Measurements from ENCODE around the gene NUP210.
A peak's percentile ranks its signal among the peaks of the same experiment; 100 is the strongest.
"Not testable (repeated sequence)": the region's sequence is repeated elsewhere in the genome, so short reads cannot be mapped to it uniquely, and the experiment has no call there.

NUP210 gene

GRCh38 chr3:13406190-13406589 lies 13.9 kb downstream of the NUP210 start:
- no peak for DNase-seq (ENCODE audit: low read depth in 3 of 3)

- no peak for DNase-seq (ENCODE audit: low read depth in 3 of 3)
These were observed 14.5 kb downstream of the NUP210 start for GRCh38 chr3:13405614-13406013.

GRCh38 chr3:13404626-13405452 lies 15.3 kb downstream of the NUP210 start:
- DNase-seq (ENCODE audit: low read depth in 3 of 3), result no peak

GRCh38 chr3:13403847-13404246 lies 16.3 kb downstream of the NUP210 start:
- no peak for DNase-seq (ENCODE audit: low read depth in 3 of 3)

DNA sequence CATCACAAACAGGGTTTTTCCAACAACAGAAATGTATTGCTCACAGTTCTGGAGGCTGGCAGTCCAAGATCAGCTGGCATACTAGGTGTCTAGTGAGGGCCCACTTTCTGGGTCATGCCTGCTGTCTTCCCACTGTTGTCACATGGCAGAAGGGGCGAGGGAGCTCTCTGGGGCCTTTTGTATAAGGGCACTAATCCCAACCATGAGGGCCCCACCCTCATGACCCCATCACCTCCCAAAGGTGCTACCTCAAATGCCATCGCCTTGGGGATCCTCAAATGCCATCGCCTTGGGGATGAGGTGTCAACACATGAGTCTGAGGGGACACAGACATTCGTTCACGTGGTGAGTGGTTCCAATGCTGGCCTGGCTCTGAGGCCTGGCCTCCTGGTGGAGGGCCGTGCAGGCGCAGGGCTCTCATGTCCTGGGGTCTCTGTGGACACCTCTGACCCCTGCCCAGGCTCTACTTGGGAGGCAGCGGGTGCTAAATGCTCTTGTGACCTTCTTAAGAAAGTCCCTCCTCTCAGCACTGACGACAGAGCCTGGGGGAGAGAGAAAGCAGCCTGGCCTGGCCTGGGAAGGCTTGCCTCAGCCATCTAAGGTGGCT lies 16.8 kb downstream of the NUP210 start:
- DNase-seq (ENCODE audit: low read depth in 3 of 3), result no peak

GRCh38 chr3:13401149-13401548 lies 19.0 kb downstream of the NUP210 start:
- DNase-seq (ENCODE audit: low read depth in 3 of 3), result no peak

DNA sequence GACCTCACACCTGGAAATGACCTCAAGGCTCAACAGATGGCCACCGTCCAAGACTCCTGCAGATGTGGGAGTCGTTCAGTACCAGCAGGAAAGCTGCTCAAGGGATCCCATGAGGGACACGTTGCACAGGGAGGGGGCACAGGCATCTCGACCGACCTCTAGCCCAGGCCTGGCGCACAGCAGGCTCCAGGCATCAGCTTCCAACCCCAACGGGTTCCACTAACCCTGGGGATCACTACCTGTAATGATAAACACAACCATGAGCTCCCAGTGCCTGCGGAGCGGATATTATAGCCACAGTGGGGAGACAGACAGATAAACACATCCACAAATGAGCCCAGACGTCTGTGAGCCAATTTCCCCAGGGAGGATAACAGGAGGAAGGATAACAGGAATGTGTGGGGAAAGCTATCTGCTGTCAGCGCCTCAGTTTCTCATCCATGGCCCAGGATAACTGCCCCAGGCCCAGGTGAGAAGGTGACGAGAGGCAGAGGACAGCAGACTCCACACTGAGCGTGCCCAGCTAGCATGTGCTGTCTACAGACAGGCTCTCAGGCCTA lies 19.9 kb downstream of the NUP210 start:
- no peak for DNase-seq (ENCODE audit: low read depth in 3 of 3)

- no peak for DNase-seq (ENCODE audit: low read depth in 3 of 3)
These were observed 20.5 kb downstream of the NUP210 start for GRCh38 chr3:13399603-13400002.

DNA sequence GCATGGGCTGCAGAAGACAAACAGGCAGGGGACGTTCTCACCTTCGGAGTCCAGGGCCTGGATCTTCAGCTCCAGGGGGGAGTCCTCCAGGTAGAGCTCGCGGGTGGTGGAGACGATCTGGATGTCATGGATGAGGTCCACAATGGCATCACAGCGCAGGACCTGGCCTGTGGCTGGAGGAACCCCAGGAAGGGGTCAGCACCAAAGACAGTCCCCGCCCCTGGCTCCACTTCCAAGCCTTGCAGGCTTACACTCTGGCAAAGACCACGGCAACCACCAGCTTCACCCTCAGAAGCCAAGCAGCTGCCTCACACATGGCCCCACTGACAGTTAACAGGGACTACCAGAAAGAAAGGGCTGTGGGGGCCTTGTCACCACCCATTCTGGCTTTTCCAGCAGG lies 22.8 kb downstream of the NUP210 start:
- no peak for DNase-seq (ENCODE audit: low read depth in 3 of 3)

DNA sequence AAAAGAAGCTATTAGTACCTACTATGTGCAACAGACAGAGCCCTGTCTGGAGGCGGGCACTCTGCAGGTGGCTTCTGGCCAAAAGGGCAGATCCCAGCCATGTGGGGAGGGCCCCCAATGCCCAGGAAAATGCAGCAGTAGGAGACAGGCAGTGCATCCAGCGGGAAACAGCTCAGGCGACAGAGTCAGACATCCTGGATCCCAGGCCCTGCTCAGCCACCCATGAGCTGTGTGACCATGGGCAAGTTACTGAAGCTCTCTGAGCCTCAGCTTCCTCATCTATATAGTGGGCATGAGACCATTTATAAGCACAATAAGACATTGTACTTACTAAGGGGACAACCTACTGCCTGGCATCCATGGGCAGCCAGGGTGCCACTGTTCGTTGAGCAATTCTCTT lies 25.8 kb downstream of the NUP210 start:
- no peak for DNase-seq (ENCODE audit: low read depth in 3 of 3)

- DNase-seq (ENCODE audit: low read depth in 3 of 3), result no peak
These were observed 26.4 kb downstream of the NUP210 start for GRCh38 chr3:13393427-13394360.

DNA sequence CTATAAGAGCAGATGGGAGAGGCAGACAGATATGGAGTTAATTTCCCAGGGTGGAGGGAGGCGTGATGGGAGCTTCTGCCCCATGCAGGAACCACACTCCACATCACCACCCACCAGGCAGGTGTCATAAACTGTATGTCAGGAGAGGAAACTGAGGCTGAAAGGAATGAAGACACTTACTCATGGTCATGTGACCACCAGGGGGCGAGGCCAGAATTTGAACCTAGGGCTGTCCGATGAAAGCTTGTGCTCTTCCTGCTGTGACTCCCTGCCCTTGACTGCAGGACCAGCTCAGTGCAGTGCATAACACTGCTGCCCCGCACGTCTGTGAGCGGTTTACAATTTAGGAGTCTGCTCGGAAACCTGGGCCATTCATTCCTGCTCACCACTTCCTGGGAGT lies 28.8 kb downstream of the NUP210 start:
- peak in 1 of 3 experiments; percentile 15 for DNase-seq (ENCODE audit: low read depth in 3 of 3)

GRCh38 chr3:13389378-13389777 lies 30.7 kb downstream of the NUP210 start:
- no peak for DNase-seq (ENCODE audit: low read depth in 3 of 3)

DNA sequence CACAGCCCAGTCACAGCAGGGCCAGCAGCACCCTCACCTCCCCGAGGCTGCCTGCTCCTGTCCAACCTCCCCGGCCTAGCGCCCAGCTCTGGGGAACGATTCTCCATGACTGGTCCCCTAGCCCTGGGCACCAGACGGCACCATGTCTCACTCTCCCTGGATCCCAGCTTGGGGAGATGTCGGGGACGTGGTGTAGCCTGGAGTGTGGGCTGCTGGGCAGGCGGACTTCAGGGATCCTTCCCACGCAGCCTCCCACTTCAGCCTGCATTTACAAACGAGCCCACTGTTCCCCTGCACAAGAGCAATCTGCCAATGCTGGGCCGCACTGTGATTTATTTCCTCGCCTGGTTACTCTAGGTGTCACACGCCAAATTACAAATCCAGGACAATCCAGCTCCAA lies 31.3 kb downstream of the NUP210 start:
- no peak for DNase-seq (ENCODE audit: low read depth in 3 of 3)

DNA sequence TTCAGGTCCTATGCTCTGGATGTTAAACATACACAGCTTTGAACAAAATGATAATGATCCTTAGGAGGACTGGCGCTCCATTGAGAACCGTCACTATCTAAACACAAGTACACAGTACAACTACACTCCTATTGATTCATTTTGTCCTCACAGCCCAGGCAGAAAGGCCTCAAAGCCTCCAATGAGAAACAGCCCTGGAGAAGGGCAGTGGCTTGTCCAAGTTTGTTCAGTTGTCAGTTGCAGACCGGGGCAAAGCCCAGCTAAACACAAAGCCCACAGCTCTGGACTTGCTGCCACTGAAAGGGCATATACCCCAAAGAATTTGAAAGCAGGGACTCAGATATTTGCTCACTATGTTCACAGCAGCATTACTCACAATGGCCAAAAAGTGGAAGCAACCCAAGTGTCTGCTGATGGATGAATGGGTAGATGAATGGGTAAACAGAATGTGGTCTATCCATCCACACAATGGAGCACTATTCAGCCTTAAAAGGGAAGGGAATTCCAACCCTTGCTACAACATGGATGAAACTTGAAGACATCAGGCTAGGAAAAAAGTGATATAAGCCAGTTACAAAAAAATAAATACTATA lies 34.7 kb downstream of the NUP210 start:
- DNase-seq (ENCODE audit: low read depth in 3 of 3), result no peak

- DNase-seq (ENCODE audit: low read depth in 3 of 3), result no peak
These were observed 39.2 kb downstream of the NUP210 start for GRCh38 chr3:13380971-13381370.

DNA sequence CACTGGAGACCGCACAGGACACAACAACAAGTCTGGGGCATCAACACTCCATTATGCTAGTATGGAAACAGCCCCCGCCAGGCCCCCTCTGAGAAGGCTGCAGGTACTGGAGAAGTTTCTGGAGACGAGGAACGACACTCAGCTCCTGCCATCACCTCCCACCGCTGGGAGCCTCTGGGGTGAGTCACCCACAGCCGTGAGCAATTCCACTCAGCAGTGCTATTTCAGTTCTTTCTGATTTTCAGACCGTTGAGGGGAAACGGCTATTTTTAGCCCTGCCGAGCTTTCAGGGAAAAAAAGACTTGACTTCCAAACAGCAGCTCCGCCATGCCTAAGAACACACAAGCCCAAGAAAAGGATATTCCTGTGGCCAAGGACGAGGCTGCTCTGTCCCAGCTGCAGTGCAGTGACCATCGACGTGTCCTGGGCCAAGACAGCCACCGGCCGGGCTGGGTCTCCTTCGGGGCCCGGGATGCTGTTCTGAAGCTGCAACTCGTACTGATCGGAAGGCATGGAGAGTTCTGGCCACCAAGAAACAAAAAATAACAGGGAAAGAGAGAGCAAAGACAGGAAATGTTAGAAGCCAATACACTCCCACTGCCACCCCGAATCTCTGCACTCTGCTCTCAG lies 40.8 kb downstream of the NUP210 start:
- no peak for DNase-seq (ENCODE audit: low read depth in 3 of 3)

- DNase-seq (ENCODE audit: low read depth in 3 of 3), result no peak
These were observed 42.0 kb downstream of the NUP210 start for GRCh38 chr3:13378155-13378554.

GRCh38 chr3:13377741-13378140 lies 42.4 kb downstream of the NUP210 start:
- not testable (repeated sequence) for DNase-seq (ENCODE audit: low read depth in 3 of 3)

DNA sequence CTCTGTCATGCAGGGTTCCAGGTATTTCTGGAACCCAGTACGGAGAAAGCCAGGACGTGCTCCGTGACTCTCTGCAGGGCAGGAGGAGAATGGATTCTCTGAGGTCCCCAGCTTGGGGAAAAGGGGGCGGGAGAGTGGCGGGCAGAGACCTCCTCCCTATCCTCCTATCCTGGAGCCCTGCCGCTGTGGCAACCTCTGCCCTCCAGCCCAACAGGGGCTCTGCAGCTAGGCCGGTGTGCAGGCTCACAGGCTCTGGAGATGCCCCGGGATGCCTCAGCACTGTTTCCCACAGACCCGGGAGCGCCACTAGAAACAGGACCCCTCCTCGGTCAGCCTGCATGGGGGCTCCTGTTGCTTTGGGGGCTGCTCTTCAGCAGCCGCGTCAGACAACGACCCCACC lies 43.1 kb downstream of the NUP210 start:
- no peak for DNase-seq (ENCODE audit: low read depth in 3 of 3)

- no peak for DNase-seq (ENCODE audit: low read depth in 3 of 3)
These were observed 44.0 kb downstream of the NUP210 start for GRCh38 chr3:13376091-13376490.
